ENCODE measurements around the gene SORBS2.

SORBS2 gene

GRCh38 chr4:185838514-185839193 lies 26.7 kb upstream of the SORBS2 start:
- Histone ChIP-seq H3K79me2 (no peaks in the 10 kb centered on the region), H3K27ac (no peak overlapping the region), H2AFZ (no peak overlapping the region), H3K36me3 (ENCODE audit: control insufficient read depth, insufficient read depth, low read length) (no peaks in the 10 kb centered on the region), H3K4me1 (no peaks in the 10 kb centered on the region), H3K4me2 (ENCODE audit: low read length) (no peak overlapping the region), H3K9me3 (ENCODE audit: control insufficient read depth, low read length) (no peaks in the 10 kb centered on the region), H3K9ac (no peak overlapping the region), H3K4me3 (ENCODE audit: low read depth, low read length) (no peak overlapping the region), H3K27me3 (ENCODE audit: control insufficient read depth, insufficient read depth, low read length) (no peaks in the 10 kb centered on the region)
- TF ChIP-seq, protein P1, sequence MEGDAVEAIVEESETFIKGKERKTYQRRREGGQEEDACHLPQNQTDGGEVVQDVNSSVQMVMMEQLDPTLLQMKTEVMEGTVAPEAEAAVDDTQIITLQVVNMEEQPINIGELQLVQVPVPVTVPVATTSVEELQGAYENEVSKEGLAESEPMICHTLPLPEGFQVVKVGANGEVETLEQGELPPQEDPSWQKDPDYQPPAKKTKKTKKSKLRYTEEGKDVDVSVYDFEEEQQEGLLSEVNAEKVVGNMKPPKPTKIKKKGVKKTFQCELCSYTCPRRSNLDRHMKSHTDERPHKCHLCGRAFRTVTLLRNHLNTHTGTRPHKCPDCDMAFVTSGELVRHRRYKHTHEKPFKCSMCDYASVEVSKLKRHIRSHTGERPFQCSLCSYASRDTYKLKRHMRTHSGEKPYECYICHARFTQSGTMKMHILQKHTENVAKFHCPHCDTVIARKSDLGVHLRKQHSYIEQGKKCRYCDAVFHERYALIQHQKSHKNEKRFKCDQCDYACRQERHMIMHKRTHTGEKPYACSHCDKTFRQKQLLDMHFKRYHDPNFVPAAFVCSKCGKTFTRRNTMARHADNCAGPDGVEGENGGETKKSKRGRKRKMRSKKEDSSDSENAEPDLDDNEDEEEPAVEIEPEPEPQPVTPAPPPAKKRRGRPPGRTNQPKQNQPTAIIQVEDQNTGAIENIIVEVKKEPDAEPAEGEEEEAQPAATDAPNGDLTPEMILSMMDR (IDR thresholded peaks at IDR 0.05): no peak

GRCh38 chr4:185838104-185838452 lies 26.1 kb upstream of the SORBS2 start:
- Histone ChIP-seq H3K9me3 (ENCODE audit: control insufficient read depth, low read length) (no peaks in the 10 kb centered on the region), H3K4me1 (no peaks in the 10 kb centered on the region), H3K79me2 (no peaks in the 10 kb centered on the region), H3K4me3 (ENCODE audit: low read depth, low read length) (no peak overlapping the region), H3K4me2 (ENCODE audit: low read length) (no peak overlapping the region), H3K27ac (no peak overlapping the region), H3K9ac (no peak overlapping the region), H3K27me3 (ENCODE audit: control insufficient read depth, insufficient read depth, low read length) (no peaks in the 10 kb centered on the region), H3K36me3 (ENCODE audit: control insufficient read depth, insufficient read depth, low read length) (no peaks in the 10 kb centered on the region), H2AFZ (no peak overlapping the region)
- TF ChIP-seq, protein P1 (IDR thresholded peaks at IDR 0.05): no peak

DNA sequence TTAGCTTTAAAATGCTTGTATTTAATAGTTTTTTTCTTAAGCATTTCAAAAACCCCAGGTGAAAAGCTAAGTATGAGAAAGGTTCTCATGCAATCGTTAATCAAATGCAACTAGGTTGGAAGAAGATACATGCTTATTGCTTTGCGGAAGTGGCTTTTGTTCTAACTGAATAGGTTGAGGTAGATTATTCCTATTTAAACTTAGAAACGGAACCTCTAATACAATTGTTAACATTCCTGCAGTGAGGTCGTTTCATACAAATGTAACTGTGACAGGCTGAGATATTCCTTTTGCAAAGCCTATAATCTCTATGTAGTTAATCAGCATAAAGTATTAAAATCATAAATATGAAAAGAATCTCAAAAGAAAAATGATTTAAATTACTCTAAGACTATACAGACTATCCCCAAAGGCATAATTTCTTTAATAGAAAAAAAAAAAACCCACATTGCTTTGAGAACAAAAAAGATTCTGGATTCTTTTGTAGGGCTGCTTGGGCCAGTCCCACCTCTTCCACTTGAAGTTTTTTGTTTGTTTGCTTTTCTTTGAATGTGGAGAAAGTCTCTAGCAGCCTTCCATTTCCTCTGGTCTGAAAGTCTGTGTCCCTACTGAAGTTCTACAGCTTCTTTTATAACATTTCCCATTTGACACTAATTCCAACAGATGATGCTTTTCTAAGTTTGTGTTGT lies 25.6 kb upstream of the SORBS2 start:
- H3K9ac ChIP-seq: no peak overlapping the region
- no peak overlapping the region for H2AFZ ChIP-seq
- H3K9me3 ChIP-seq (ENCODE audit: control insufficient read depth, low read length): no peaks in the 10 kb centered on the region
- H3K79me2 ChIP-seq: no peaks in the 10 kb centered on the region
- H3K27ac ChIP-seq: no peak overlapping the region
- no peak overlapping the region for H3K4me3 ChIP-seq (ENCODE audit: low read depth, low read length)
- H3K4me1 ChIP-seq: no peaks in the 10 kb centered on the region
- H3K4me2 ChIP-seq (ENCODE audit: low read length): no peak overlapping the region
- H3K36me3 ChIP-seq (ENCODE audit: control insufficient read depth, insufficient read depth, low read length): no peaks in the 10 kb centered on the region
- H3K27me3 ChIP-seq (ENCODE audit: control insufficient read depth, insufficient read depth, low read length): no peaks in the 10 kb centered on the region
- TF ChIP-seq, protein P1 (IDR thresholded peaks at IDR 0.05): no peak

- Histone ChIP-seq H3K36me3 (ENCODE audit: control insufficient read depth, insufficient read depth, low read length) (no peaks in the 10 kb centered on the region), H2AFZ (no peak overlapping the region), H3K9ac (no peak overlapping the region), H3K27me3 (ENCODE audit: control insufficient read depth, insufficient read depth, low read length) (no peaks in the 10 kb centered on the region), H3K27ac (no peak overlapping the region), H3K79me2 (no peaks in the 10 kb centered on the region), H3K9me3 (ENCODE audit: control insufficient read depth, low read length) (no peaks in the 10 kb centered on the region), H3K4me2 (ENCODE audit: low read length) (no peak overlapping the region), H3K4me3 (ENCODE audit: low read depth, low read length) (no peak overlapping the region), H3K4me1 (no peaks in the 10 kb centered on the region)
- TF ChIP-seq, protein P1 (IDR thresholded peaks at IDR 0.05): no peak
Measured at GRCh38 chr4:185836241-185837084, 24.5 kb upstream of the SORBS2 start.
